ENCODE data around the gene BNIP2.
"Not testable (repeated sequence)": the region's sequence is repeated elsewhere in the genome, so short reads cannot be mapped to it uniquely, and the experiment has no call there.

Gene BNIP2

GRCh38 chr15:59686389-59686788, 2.7 kb downstream of the BNIP2 start:
- DNase-seq, result no peak

- DNase-seq, result no peak
These were observed 3.3 kb downstream of the BNIP2 start for GRCh38 chr15:59685737-59686297.

DNA sequence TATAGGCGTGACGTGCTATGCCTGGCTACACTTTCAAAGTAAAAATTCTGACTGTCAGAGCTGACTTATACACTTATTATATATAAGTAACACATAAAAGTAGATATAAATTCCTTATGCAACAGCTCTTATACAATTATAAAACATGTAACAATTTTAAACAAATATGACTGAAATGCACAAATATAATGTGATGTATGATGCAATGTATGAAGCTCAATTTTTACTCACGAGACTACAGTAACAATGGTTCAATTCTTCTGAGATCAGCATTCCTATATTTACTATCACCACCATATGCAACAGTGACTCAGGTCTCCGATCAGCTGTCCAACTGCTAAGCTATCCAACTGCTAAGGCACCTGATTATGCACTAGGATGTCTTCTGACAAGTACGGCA, 8.2 kb downstream of the BNIP2 start:
- no peak for DNase-seq

DNA sequence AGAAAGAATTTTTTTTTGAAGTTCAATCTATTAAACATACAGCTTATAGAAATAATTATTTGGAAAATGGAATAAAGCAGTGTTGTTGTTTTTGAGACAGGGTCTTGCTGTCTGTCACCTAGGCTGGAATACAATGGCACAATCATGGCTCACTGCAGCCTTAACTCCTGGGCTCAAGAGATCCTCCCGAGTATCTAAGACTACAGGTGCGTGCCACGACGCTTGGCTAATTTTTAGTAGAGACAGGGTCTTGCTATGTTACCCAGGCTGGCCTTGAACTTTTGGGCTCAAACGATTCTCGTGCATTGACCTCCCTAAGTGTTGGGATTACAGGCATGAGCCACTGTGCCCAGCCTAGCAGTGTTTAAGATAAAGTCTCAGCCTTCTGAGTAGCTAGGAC, 8.8 kb downstream of the BNIP2 start:
- no peak for DNase-seq

- no peak for DNase-seq
These were observed 10.5 kb downstream of the BNIP2 start for GRCh38 chr15:59678620-59679019.

DNA sequence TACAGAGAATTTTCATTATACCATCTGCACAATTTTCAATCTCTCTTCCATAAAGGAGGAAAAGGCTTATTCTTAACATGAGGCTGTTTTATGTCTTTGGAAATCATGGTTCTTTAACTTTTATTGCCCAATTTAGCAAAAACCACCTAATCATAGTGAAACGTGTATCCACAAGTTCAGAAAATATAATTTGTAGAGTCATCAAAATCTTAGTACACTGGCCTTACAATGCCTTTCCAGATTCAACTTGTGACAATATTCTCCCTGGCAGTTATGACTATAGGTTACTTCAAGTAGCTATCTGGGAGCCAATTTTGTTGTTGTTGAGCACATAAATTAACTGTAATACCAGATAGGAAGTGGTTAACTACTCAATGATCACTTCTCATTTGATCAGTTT, 10.9 kb downstream of the BNIP2 start:
- no peak for DNase-seq

GRCh38 chr15:59676565-59676964, 12.6 kb downstream of the BNIP2 start:
- DNase-seq, result no peak

DNA sequence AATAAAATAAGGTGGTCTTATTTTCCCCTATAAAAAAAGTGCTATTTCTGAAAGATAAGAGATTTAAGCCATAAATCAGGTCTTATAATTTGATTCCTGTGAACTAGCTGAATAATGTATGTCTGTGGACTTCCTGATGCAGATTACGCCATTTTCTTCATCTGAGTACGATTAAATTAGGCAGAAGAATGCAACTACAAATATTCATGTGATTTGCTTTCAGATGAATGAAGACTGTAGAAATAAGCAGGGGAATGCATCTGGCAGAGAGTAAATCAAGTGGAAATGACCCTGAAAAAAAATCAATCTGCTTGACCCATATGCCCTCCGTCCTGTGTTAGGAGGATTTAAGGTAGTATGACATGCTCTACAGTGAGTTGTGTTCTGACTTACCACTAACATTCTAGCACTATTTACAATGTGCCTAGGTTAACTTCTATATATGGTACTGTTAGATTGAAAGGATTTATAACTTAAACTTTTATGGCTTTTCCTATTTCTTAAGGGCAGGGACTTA, 14.7 kb downstream of the BNIP2 start:
- DNase-seq, result no peak

DNA sequence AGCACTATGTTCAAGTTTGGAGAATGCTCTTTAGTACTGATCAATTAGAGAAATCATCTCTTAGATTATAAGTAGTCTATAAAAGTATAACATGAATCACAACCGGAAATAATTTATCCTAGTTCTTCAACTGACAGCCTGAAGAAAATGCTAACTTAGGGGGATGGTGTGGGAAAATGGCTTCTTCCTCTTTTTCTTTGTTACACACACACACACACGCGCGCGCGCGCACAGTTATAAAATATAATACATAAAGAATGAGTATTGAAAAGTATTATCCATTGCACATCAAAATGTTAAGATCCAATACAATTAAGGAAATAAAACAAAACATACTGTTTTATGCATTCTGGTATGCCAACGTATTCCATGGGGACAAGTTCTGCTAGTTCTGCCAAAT, 20.6 kb downstream of the BNIP2 start:
- no peak for DNase-seq

GRCh38 chr15:59662260-59662659, 26.9 kb downstream of the BNIP2 start:
- DNase-seq, result no peak

- no peak for DNase-seq
These were observed 29.8 kb downstream of the BNIP2 start for GRCh38 chr15:59659366-59659765.

GRCh38 chr15:59657635-59658125, 31.4 kb downstream of the BNIP2 start:
- DNase-seq, result no peak

DNA sequence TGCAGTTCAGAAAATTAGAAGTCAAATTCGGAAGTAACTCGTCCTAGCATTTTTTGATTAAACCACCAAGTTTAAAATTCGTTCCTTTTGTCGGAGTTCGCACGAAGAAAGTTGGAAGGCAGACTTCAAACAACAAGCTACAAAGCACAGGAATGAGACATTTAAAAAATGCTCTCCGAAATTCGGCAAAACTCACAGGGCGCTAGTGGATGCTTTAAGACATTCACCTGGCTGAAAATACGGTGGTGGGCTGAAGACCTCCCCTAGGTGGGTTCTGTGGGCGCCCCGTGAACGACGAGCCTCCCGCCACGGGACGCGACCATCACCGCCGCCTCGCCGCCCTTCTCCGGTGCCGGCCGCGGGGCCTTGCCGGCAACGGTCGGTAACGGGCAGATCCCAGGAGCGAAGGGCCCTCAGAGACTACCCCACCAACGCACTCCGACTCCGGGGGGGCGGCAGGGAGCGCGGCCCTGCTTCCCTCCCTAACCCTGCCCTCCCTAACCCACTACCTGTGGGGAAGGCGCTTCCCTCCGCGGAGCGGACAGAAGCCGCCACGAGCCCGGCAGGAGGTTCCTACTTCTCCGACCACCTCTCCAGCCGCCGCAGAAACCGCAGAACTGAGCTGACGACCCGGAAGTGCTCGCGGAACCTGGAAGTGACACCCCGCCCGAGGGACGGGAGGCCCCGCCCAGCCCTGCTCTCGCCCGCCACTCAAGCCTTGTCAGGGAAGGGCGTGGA, 32.1 kb downstream of the BNIP2 start, which contains the start of gene GTF2A2:
Gene GTF2A2 (minus strand): TSS at position 619 of the 738 bp plus-strand sequence. CDS start 5,238 bp downstream, outside the sequence.
- peak; percentile 77 to 87 for DNase-seq

DNA sequence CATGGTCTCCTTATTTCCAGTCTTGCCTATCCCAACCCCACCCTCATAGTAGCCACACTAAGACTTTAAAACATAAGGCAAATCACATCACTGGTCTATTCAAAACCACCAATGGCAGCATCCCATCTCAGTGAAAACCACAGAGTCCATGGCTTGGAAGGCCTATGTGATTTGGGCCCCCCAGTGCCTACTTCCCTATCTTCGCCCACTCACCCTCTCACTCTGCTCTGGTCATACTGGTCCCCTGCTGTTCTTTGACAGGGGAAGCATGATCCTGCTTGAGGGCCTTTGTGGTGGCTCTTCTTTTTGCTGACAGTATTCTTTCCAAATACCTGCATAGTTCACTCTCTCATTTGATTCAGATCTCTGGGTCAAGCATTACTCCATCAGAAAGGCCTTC, 35.1 kb downstream of the BNIP2 start:
- DNase-seq, result no peak

DNA sequence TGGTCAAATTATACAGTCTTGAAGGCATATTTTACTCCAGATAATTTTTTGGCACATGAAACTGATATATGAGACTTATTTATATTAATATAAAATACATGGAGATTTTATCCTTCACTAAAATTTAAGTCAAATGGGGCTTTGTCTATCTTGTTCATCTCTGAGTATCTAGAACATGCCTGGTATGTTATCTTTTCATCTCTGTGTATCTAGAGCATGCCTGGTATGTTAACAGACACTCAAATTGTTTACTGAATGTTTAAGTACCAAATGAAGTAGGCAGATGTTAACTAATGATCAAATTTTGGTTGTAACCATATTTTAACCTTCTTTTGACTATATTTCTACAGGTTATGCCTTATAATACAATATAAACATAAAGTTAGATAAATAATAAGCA, 39.5 kb downstream of the BNIP2 start:
- no peak for DNase-seq

DNA sequence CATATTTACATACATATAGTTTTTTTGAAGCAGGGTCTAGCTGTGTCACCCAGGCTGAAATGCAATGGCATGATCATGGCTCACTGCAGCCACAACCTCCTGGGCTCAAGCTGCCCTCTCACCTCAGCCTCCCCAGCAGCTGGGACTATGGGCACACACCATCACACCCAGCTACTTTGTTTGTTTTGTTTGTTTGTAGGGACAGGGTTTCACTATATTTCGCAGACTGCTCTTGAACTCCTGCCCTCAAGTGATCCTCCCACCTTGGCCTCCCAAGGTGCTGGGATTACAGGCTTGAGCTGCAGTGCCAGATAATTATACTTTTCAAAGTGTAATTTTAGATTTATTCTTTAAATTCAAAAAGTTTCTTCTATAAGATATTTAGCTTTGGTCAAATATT, 42.0 kb downstream of the BNIP2 start:
- DNase-seq, result no peak

- no peak for DNase-seq
These were observed 42.8 kb downstream of the BNIP2 start for GRCh38 chr15:59646277-59646676.

DNA sequence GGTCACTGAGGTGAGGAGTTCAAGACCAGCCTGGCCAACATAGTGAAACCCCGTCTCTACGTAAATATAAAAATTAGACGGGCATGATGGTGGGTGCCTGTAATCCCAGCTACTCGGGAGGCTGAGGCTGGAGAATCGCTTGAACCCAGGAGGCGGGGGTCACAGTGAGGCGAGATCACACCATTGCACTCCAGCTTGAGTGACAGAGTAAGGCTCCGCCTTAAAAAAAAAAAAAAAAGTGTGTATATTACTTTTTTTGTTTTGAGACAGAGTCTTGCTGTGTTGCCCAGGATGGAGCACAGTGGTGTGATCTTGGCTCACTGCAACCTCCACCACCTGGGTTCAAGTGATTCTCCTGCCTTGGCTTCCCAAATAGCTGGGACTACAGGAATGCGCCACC, 43.3 kb downstream of the BNIP2 start:
- DNase-seq, result not testable (repeated sequence)

DNA sequence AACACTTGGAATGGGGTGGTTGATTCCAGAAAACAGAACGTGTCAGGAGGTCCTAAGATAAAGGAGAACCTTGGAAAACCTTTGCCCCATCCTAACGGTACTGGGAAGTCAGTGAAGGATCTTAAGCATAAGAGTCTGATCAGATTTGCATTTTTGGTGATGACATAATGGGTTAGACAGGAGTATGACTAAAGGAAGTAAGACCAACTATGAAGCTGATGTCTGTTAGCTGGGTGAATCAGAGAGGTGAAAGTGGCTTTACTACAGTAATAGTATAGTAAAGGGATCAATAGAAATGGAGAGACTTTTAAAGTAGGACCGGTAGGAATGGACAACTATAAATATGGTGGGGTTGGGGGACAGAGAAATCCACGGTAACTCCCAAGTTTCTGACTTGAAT, 44.4 kb downstream of the BNIP2 start:
- DNase-seq, result no peak

GRCh38 chr15:59642351-59642750, 46.8 kb downstream of the BNIP2 start:
- DNase-seq, result no peak

GRCh38 chr15:59637507-59637906, 51.6 kb downstream of the BNIP2 start:
- DNase-seq, result not testable (repeated sequence)

DNA sequence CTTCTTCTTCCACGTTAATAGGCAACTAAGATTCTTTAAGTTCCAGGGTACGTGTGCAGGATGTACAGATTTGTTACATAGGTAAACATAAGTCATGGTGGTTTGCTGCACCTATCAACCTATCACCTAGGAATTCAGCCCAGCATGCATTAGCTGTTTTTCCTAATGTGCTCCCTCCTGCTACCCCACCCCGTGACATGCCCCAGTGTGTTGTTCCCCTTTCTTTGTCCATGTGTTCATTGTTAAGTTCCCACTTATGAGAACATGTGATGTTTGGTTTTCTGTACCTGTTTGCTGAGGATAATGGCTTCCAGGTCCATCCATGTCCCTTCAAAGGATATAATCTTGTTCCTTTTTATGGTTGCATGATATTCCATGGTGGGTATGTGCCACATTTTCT, 52.9 kb downstream of the BNIP2 start:
- DNase-seq, result no peak

DNA sequence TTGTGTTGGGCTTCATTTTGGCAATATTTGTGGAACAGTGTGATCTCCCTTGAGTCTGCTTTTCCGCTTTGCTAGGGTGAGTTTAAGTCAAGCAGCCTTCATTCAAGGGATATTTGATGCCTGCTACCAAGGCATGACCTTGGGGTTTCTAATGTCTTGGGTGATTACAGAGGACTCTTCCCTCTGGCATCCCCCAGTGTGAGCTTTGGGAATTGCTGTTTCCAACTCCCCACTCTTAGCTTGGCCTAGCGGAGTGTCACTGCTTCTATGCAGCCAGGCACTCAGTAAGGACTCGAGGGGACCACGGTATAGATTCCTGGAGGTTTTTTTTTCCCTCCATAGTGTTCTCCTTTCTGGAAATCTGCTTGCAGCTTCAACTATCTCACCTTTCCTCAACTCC, 56.4 kb downstream of the BNIP2 start:
- DNase-seq, result no peak

DNA sequence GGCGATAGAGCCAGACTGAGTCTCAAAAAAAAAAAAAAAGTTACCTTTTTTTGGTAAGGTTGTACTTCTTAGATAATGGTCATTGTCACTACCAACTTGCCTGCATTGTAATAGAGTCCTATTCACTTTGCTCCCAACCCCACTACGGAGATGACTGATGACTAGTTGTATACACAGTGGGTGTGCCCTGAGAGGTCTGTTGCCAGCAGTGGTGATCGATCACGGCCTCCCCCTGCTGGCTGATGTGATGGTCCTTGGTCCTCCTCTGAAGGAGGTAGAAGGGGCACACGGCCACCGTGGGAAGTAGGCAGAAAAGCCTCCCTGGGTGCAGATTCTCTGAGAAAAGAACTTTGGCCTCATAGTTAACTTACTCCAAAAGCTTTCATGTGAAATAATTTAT, 66.8 kb downstream of the BNIP2 start:
- no peak for DNase-seq

- no peak for DNase-seq
These were observed 70.7 kb downstream of the BNIP2 start for GRCh38 chr15:59618406-59618805.

All from NCI-H187 (cell line).